Retinal pigment epithelial cell (primary cell): ENCODE measurements around the gene IFIT1B.

ENCODE experiments used
- DNase-seq: peaks from one replicate; pipeline ENCODE4 v3.0.0-alpha.2; 2010; ENCODE audit warnings: low read depth
- H3K4me3 ChIP-seq: 2 replicates; pipeline ENCODE4 v1.5.1; 2011; ENCODE audit warnings: mild to moderate bottlenecking, low read length, control low read depth, moderate library complexity
- TF ChIP-seq, protein P1 (sequence below): conservative IDR thresholded peaks from 2 replicates; pipeline ENCODE4 v1.5.1; 2011; ENCODE audit warnings: low read depth, low read length, control low read depth, inconsistent platforms

The IFIT1B gene

DNA sequence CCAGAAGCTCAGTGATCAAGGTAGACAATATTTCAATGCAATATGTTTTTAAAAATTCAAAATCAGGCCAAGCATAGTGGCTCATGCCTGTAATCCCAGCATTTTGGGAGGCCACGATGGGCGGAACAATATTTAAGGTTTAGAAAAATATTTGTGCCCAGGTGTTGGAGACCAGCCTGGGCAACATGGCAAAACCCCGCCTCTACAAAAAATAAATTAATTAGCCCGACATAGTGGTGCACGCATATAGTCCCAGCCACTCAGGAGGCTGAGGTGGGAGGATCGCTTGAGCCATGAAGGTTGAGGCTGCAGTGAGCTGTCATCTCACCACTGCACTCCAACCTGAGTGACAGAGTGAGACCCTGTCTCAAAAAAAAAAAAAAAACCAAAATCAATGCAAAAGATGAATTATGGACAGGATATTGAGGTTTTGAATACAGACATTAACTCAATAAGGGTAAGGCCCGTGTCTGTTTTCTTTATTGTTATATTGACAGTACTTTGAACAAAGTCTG, 35.6 kb downstream of the IFIT1B start:
- peak overlapping the region; percentile 86 for H3K4me3 ChIP-seq
- DNase-seq, result no peak
- TF ChIP-seq, protein P1, sequence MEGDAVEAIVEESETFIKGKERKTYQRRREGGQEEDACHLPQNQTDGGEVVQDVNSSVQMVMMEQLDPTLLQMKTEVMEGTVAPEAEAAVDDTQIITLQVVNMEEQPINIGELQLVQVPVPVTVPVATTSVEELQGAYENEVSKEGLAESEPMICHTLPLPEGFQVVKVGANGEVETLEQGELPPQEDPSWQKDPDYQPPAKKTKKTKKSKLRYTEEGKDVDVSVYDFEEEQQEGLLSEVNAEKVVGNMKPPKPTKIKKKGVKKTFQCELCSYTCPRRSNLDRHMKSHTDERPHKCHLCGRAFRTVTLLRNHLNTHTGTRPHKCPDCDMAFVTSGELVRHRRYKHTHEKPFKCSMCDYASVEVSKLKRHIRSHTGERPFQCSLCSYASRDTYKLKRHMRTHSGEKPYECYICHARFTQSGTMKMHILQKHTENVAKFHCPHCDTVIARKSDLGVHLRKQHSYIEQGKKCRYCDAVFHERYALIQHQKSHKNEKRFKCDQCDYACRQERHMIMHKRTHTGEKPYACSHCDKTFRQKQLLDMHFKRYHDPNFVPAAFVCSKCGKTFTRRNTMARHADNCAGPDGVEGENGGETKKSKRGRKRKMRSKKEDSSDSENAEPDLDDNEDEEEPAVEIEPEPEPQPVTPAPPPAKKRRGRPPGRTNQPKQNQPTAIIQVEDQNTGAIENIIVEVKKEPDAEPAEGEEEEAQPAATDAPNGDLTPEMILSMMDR, result no peak

DNA sequence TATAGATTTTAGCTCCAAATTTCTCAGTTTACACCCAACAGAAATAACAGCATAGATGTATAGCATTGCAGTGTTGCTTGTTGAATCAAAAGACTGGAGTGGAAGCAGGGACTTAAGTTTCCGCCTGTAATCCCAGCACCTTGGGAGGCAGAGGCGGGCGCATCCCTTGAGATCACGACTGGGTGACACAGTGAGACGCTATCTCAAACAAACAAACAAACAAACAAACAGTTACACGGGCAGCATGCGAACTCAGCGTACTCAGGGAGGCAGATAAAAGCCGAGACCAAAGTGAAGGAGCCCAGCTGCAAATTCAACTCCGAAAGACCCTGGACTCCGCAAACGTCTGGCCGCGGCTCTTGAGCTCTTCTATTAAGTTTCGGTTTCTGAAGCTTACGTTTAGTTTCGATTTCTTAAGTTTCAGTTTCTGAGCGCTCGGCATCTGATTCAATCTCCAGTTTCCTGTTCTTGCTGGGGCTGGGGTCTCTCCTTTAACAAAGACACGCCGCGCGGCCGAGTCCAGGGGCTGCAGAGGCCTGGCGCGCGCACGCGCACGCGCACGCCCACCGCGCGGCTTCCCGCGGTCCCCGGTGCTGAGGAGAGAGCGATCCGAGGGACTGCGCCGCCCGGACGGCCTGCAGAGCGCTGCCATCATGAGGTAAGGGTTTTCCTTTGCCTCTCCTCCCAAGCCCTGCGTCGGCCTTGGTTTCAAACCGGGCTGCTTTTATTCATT, 36.5 kb downstream of the IFIT1B start, which contains the start of gene IFIT5:
Gene IFIT5, plus strand, starts transcription at position 423 of the 733 bp plus-strand sequence. Its CDS starts 231 bp downstream, at position 654.
- TF ChIP-seq, protein P1, result no peak
- DNase-seq, result no peak
- peak within 1 kb of the TSS; percentile 86 for H3K4me3 ChIP-seq

DNA sequence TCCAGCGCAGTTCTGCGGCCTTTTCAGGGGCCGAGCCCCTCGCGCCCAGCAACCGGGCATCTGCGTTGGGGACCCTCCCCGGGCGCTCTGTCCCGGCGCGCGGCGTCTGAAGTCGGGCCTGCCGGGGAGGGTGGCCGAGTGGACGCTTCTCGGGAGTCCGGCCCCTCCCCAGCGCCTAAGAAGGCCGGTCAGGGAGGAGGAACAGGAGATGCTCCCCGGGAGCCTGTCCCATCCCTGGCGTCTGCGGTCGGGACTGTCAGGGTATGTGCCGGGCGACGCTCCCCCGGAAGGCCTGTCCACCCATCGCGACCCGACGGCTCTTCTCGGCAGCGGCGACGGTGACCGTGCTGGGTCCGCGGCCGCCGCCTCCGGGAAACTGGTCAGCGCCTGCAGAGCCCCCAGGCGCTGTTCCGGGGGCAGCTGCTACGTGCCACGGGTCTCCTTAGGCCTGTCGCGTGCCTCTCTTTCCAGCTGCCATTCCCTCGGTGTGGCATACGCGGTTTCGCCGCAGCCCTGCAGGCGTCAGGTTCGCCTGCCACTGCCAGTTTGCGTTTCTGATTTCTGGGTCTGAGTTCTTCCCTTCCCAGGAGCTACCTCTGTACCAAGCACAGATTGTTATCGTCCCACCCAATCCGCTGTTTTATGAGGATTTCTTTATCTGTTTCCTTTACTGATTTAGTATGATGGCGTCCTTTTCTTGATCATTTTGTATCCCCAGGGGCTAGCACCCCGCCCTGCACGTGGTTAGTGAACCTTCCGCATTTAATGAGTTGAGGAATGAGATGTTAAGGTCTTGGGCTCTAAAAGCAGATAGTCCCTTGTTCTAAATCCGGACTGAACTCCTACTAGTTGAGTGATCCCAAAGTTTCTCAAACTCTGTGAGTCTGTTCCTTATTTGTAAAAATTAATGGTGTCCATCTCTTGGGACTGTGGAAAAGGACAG, 37.3 kb downstream of the IFIT1B start:
- H3K4me3 ChIP-seq, result peak overlapping the region; percentile 86
- TF ChIP-seq, protein P1, result no peak
- no peak for DNase-seq

DNA sequence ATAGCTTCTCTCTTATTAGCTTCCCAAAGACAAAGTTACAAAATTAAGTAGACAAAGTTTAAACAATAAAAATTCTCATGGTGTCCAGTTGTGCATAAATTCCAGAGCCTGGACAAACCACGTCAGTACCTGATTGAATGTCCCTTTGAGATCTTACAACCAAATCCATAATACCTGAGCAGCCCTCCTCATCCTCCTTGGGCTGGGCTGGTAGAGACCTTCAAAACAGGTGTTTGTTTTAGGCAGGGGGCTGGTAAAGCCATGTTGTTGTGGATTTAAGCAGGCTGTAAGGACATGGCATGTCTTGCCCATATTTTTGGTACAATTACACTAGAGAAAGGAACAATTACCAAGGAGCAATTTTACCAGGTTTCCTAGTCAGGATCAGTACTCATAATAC, 38.6 kb downstream of the IFIT1B start:
- TF ChIP-seq, protein P1, result no peak
- H3K4me3 ChIP-seq, result no peak overlapping the region
- DNase-seq, result no peak

DNA sequence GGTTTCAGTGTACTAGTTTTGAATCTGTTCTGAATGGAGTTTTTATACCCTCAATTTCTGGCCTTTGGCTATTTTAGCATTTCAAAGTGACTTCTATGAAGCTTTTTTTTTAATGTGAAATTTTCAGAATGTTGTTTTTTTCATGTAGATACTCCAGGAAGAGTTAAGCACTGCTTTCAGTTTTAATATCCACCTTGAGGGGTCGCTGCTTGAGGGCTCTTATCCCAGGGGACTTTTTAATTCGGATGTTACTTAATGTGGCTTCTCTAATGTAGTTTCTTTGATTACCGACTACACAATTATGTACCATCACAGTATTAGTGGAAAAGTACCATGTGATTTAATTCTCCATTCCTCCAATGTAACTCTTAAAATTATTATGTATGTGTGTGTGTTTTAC, 41.7 kb downstream of the IFIT1B start:
- no peak for DNase-seq
- H3K4me3 ChIP-seq, result no peak overlapping the region
- TF ChIP-seq, protein P1, result peak; percentile 53

DNA sequence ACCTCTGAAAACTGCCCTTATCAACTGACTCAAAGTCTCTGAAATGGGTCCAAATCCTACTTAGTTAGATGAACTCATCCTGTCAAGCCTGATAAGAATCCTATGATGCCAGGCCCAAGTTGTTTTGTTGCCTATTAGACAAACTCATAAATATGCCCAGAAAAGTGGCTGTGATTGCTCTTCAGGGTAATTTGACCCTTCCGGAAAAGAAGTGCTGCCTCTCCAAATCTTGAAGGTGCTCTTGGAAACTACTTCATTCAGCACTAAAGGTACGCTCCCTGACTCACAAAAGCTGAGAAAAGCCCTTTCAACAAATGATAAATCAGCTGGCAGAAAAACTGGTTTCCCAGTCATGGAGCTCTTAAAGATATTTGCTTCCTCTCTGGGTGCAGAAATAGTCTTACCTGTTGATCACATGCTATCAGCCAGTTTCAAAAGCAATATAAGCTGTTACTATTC, 43.2 kb downstream of the IFIT1B start:
- no peak for DNase-seq
- no peak overlapping the region for H3K4me3 ChIP-seq
- TF ChIP-seq, protein P1, result no peak
